PC-3 (cell line): ENCODE data around the gene PRKN. TPM values are rescaled to one million over a fixed set of nuclear protein-coding genes. Genes with fewer than 3 reads are reported as not detected.

Experiments
- ATAC-seq: fragments of 200-7000 bp; cut with Tn5 transposase; 2 replicates; pipeline ENCODE4 v1.9.1; 2020; ENCODE audit warnings: mild to moderate bottlenecking, moderate library complexity
- BruUV-seq: library from RNA; stranded (reverse); fragments of 400-500 nt; replicated peaks from 2 replicates; lab custom pipeline; 2021; lab: Mats Ljungman, UMichigan
- CTCF ChIA-PET: fragments of 300-600 bp; sonication (Branson Sonifier 250); formaldehyde crosslinking; loops from one replicate; lab custom pipeline; 2022; ENCODE audit warnings: antibody characterized with exemption; lab: Charles Lee
- POLR2A ChIA-PET: fragments of 300-600 bp; sonication (Branson Sonifier 250); formaldehyde crosslinking; loops from one replicate; lab custom pipeline; 2022; ENCODE audit warnings: antibody characterized with exemption; ENCODE audit not compliant: unreplicated experiment; lab: Charles Lee
- DNase-seq: peaks from one replicate; pipeline ENCODE4 v3.0.0-alpha.2; 2015
- H2AFZ ChIP-seq: fragments of 300-600 bp; sonication (generic); 2 replicates; pipeline ENCODE4 v1.6.0; 2016; ENCODE audit warnings: antibody characterized with exemption, low read length
- H3F3A ChIP-seq: fragments of 300-600 bp; sonication (generic); one replicate; pipeline ENCODE4 v1.6.0; 2017; ENCODE audit warnings: antibody characterized with exemption, low read length, control low read depth, mild to moderate bottlenecking; ENCODE audit not compliant: unreplicated experiment
- H3K27ac ChIP-seq: fragments of 300-600 bp; sonication (generic); 2 replicates; pipeline ENCODE4 v1.5.1; 2016; ENCODE audit warnings: mild to moderate bottlenecking, low read length
- H3K27me3 ChIP-seq: fragments of 300-600 bp; sonication (generic); 2 replicates; pipeline ENCODE4 v1.6.1; 2016; ENCODE audit warnings: low read length, mixed read lengths
- H3K36me3 ChIP-seq: fragments of 300-600 bp; sonication (generic); 2 replicates; pipeline ENCODE4 v1.6.1; 2016; ENCODE audit warnings: low read depth, mixed run types, low read length, mixed read lengths
- H3K4me1 ChIP-seq: fragments of 300-600 bp; sonication (generic); 2 replicates; pipeline ENCODE4 v1.5.1; 2016; ENCODE audit warnings: low read length; ENCODE audit not compliant: insufficient read depth
- H3K4me2 ChIP-seq: fragments of 300-600 bp; sonication (generic); 2 replicates; pipeline ENCODE4 v1.6.0; 2016; ENCODE audit warnings: low read length
- H3K4me3 ChIP-seq: fragments of 300-600 bp; sonication (generic); 2 replicates; pipeline ENCODE4 v1.5.1; 2016; ENCODE audit warnings: mild to moderate bottlenecking, low read length, mixed read lengths
- H3K79me2 ChIP-seq: fragments of 300-600 bp; sonication (generic); 2 replicates; pipeline ENCODE4 v1.6.1; 2017; ENCODE audit warnings: low read length, mixed read lengths
- H3K9ac ChIP-seq: fragments of 300-600 bp; sonication (generic); 2 replicates; pipeline ENCODE4 v1.6.0; 2016; ENCODE audit warnings: mild to moderate bottlenecking, low read length
- H3K9me2 ChIP-seq: fragments of 300-600 bp; sonication (generic); replicated peaks from 2 replicates; pipeline ENCODE4 v1.6.1; 2016; ENCODE audit warnings: mixed run types, low read length, mixed read lengths
- H3K9me3 ChIP-seq: fragments of 300-600 bp; sonication (generic); 2 replicates; pipeline ENCODE4 v1.6.1; 2016; ENCODE audit warnings: low read length, mixed read lengths
- H4K20me1 ChIP-seq: fragments of 300-600 bp; sonication (generic); 2 replicates; pipeline ENCODE4 v1.6.1; 2016; ENCODE audit warnings: low read length, mixed read lengths
- CTCF ChIP-seq: fragments of 300-600 bp; sonication (generic); conservative IDR thresholded peaks from 2 replicates; pipeline ENCODE4 v1.5.1; 2017; ENCODE audit warnings: antibody characterized with exemption, low read depth, mild to moderate bottlenecking, low read length
- EZH2 ChIP-seq: fragments of 300-600 bp; sonication (generic); IDR thresholded peaks from one replicate; pipeline ENCODE4 v1.6.1; 2017; ENCODE audit warnings: antibody characterized with exemption, mild to moderate bottlenecking, low read length; ENCODE audit not compliant: unreplicated experiment
- EZH2phosphoT487 ChIP-seq: fragments of 300-600 bp; sonication (generic); IDR thresholded peaks from 2 replicates; pipeline ENCODE4 v1.6.1; 2018; ENCODE audit warnings: mild to moderate bottlenecking, antibody characterized with exemption, low read length, borderline replicate concordance
- intact Hi-C: fragments of 100-400 bp; cut with micrococcal nuclease; formaldehyde crosslinking; loops from 2 replicates; pipeline ENCODE4 v1.9.0; 2023
- total RNA-seq: library from RNA; depleted of rRNA; stranded (reverse); fragments of >200 nt; gene quantifications from 2 replicates; pipeline ENCODE4 v1.2.3, GENCODE V29; 2014

The PRKN gene
- total RNA-seq, 1 experiment from 2014 or later, result not detected

GRCh38 chr6:162385980-162386379 lies 341.6 kb downstream of the PRKN start:
- Histone ChIP-seq H3K9me2 (no peaks in the 10 kb centered on the region), H3K27ac (no peak overlapping the region), H3F3A (no peaks in the 10 kb centered on the region), H3K9me3 (no peaks in the 10 kb centered on the region), H3K9ac (no peak overlapping the region), H3K4me3 (no peak overlapping the region), H3K36me3 (no peaks in the 10 kb centered on the region), H3K4me1 (no peaks in the 10 kb centered on the region), H4K20me1 (no peaks in the 10 kb centered on the region), H3K27me3 (no peaks in the 10 kb centered on the region), H3K4me2 (no peak overlapping the region), H2AFZ (no peak overlapping the region), H3K79me2 (no peaks in the 10 kb centered on the region)
- ChIA-PET CTCF (no interaction called here), POLR2A (no interaction called here)
- BruUV-seq, result no TSS peak
- DNase-seq (no peak), ATAC-seq (no peak)
- TF ChIP-seq CTCF, result no peak
- no peak for TF ChIP-seq EZH2
- TF ChIP-seq EZH2phosphoT487, result no peak
- intact Hi-C loops, result no loop called here

GRCh38 chr6:162379757-162380409 lies 347.7 kb downstream of the PRKN start:
- BruUV-seq, result no TSS peak
- TF ChIP-seq CTCF (no peak), EZH2 (no peak), EZH2phosphoT487 (no peak)
- Histone ChIP-seq H3K27me3 (no peaks in the 10 kb centered on the region), H3K9me2 (no peaks in the 10 kb centered on the region), H3K27ac (no peak overlapping the region), H3K9ac (no peak overlapping the region), H3K4me2 (no peak overlapping the region), H3K4me1 (no peaks in the 10 kb centered on the region), H3K9me3 (no peaks in the 10 kb centered on the region), H3K4me3 (no peak overlapping the region), H2AFZ (no peak overlapping the region), H3K79me2 (no peaks in the 10 kb centered on the region), H3K36me3 (no peaks in the 10 kb centered on the region), H3F3A (no peaks in the 10 kb centered on the region), H4K20me1 (no peaks in the 10 kb centered on the region)
- CTCF ChIA-PET, result no interaction called here
- POLR2A ChIA-PET, result no interaction called here
- DNase-seq (no peak), ATAC-seq (no peak)
- intact Hi-C loops, result no loop called here

GRCh38 chr6:162377735-162378134 lies 349.8 kb downstream of the PRKN start:
- no peak overlapping the region for H3K4me2 ChIP-seq
- no peaks in the 10 kb centered on the region for H3K79me2 ChIP-seq
- no peak overlapping the region for H2AFZ ChIP-seq
- H3K4me3 ChIP-seq, result no peak overlapping the region
- no TSS peak for BruUV-seq
- H4K20me1 ChIP-seq, result no peaks in the 10 kb centered on the region
- ChIA-PET CTCF (no interaction called here), POLR2A (no interaction called here)
- H3K27me3 ChIP-seq, result no peaks in the 10 kb centered on the region
- no peak for DNase-seq
- no peak overlapping the region for H3K9ac ChIP-seq
- TF ChIP-seq EZH2 (no peak), EZH2phosphoT487 (no peak), CTCF (no peak)
- H3F3A ChIP-seq, result no peaks in the 10 kb centered on the region
- no peaks in the 10 kb centered on the region for H3K9me3 ChIP-seq
- no peak for ATAC-seq
- no peaks in the 10 kb centered on the region for H3K36me3 ChIP-seq
- H3K9me2 ChIP-seq, result no peaks in the 10 kb centered on the region
- intact Hi-C loops, result no loop called here
- no peaks in the 10 kb centered on the region for H3K4me1 ChIP-seq
- no peak overlapping the region for H3K27ac ChIP-seq
